Ascending aorta (tissue), 2 donors: ENCODE data around the gene UBAC2. TPM values are rescaled to one million over a fixed set of nuclear protein-coding genes. Genes with fewer than 3 reads are reported as not detected.

Source experiments
- DNase-seq, 2 donors: peaks; one replicate each; pipeline ENCODE4 v3.0.0-alpha.2; 2019; ENCODE audit warnings: low spot score in 2 of 2
- H3K27ac ChIP-seq, 2 donors: fragments of 200-600 bp; sonication (generic); one replicate each; pipeline ENCODE4 v1.5.1; 2016 to 2017; ENCODE audit warnings: mild to moderate bottlenecking in 1 of 2
- H3K27me3 ChIP-seq: fragments of 200-600 bp; sonication (generic); one replicate; pipeline ENCODE4 v1.5.1; 2017
- H3K36me3 ChIP-seq, 2 donors: fragments of 200-600 bp; sonication (generic); one replicate each; pipeline ENCODE4 v1.5.1; 2016
- H3K4me1 ChIP-seq, 2 donors: fragments of 200-600 bp; sonication (generic); one replicate each; pipeline ENCODE4 v1.5.1; 2016 to 2017; ENCODE audit warnings: mild to moderate bottlenecking in 1 of 2
- H3K4me3 ChIP-seq, 2 donors: fragments of 200-600 bp; sonication (generic); one replicate each; pipeline ENCODE4 v1.5.1; 2016 to 2017; ENCODE audit warnings: mild to moderate bottlenecking in 1 of 2
- H3K9me3 ChIP-seq, 2 donors: fragments of 200-600 bp; sonication (generic); one replicate each; pipeline ENCODE4 v1.5.1; 2016
- CTCF ChIP-seq, 3 experiments: fragments of 200-600 bp in 2 of 3; fragments of 450-650 bp in 1 of 3; sonication (generic) in 2 of 3; IDR thresholded peaks; one replicate each; pipeline ENCODE4 v1.5.1; 2016 to 2019; ENCODE audit warnings: antibody characterized with exemption in 3 of 3, mild to moderate bottlenecking in 1 of 3, moderate library complexity in 1 of 3
- intact Hi-C: fragments of 100-400 bp; cut with DNase I; formaldehyde crosslinking; loops from one replicate; pipeline ENCODE4 v1.15.1; 2023
- total RNA-seq: library from RNA; depleted of rRNA; stranded (reverse); fragments of >200 nt; gene quantifications from one replicate; pipeline ENCODE4 v1.1.0, GENCODE V29; 2016

UBAC2 gene
- total RNA-seq, 1 donor from 2014 or later, result 67.8 TPM

GRCh38 chr13:99162567-99163361 is 37.9 kb upstream of the UBAC2 start:
- no peak for TF ChIP-seq CTCF (IDR thresholded peaks at IDR 0.05)
- Histone ChIP-seq H3K9me3 (no peaks in the 10 kb centered on the region), H3K27ac (no peak overlapping the region), H3K27me3 (no peaks in the 10 kb centered on the region), H3K4me1 (no peaks in the 10 kb centered on the region), H3K4me3 (no peak overlapping the region), H3K36me3 (no peaks in the 10 kb centered on the region)
- DNase-seq, result no peak
- intact Hi-C loops, result no loop called here

- DNase-seq, result no peak
- H3K27ac ChIP-seq, result no peak overlapping the region
- H3K36me3 ChIP-seq, result no peaks in the 10 kb centered on the region
- intact Hi-C loops, result no loop called here
- no peak overlapping the region for H3K4me3 ChIP-seq
- H3K9me3 ChIP-seq, result no peaks in the 10 kb centered on the region
- H3K27me3 ChIP-seq, result no peaks in the 10 kb centered on the region
- H3K4me1 ChIP-seq, result no peaks in the 10 kb centered on the region
- no peak for TF ChIP-seq CTCF (IDR thresholded peaks at IDR 0.05)
Observed at GRCh38 chr13:99164226-99164625, 36.4 kb upstream of the UBAC2 start.

GRCh38 chr13:99165753-99166587 is 34.7 kb upstream of the UBAC2 start:
- no peak for TF ChIP-seq CTCF (IDR thresholded peaks at IDR 0.05)
- intact Hi-C loops, result no loop called here
- H3K9me3 ChIP-seq, result no peaks in the 10 kb centered on the region
- no peak overlapping the region for H3K27ac ChIP-seq
- no peaks in the 10 kb centered on the region for H3K36me3 ChIP-seq
- no peak for DNase-seq
- no peaks in the 10 kb centered on the region for H3K27me3 ChIP-seq
- H3K4me1 ChIP-seq, result no peaks in the 10 kb centered on the region
- no peak overlapping the region for H3K4me3 ChIP-seq

GRCh38 chr13:99172951-99173350 is 27.7 kb upstream of the UBAC2 start:
- intact Hi-C loops, result no loop called here
- no peak for TF ChIP-seq CTCF (IDR thresholded peaks at IDR 0.05)
- Histone ChIP-seq H3K27me3 (no peaks in the 10 kb centered on the region), H3K36me3 (no peaks in the 10 kb centered on the region), H3K4me1 (no peaks in the 10 kb centered on the region), H3K27ac (no peak overlapping the region), H3K4me3 (no peak overlapping the region), H3K9me3 (no peaks in the 10 kb centered on the region)
- no peak for DNase-seq

- H3K27me3 ChIP-seq, result no peaks in the 10 kb centered on the region
- intact Hi-C loops, result no loop called here
- DNase-seq, result no peak
- H3K27ac ChIP-seq, result no peak overlapping the region
- H3K4me3 ChIP-seq, result no peak overlapping the region
- TF ChIP-seq CTCF (IDR thresholded peaks at IDR 0.05), result no peak
- no peaks in the 10 kb centered on the region for H3K36me3 ChIP-seq
- H3K9me3 ChIP-seq, result no peaks in the 10 kb centered on the region
- H3K4me1 ChIP-seq, result no peaks in the 10 kb centered on the region
Observed at GRCh38 chr13:99173606-99174005, 27.0 kb upstream of the UBAC2 start.
